Occipital lobe (tissue), 1 donor: ENCODE data around the gene SLC26A11. TPM values are rescaled to one million over a fixed set of nuclear protein-coding genes. Genes with fewer than 3 reads are reported as not detected.

Experiments
- total RNA-seq: library from RNA; depleted of rRNA; stranded (reverse); fragments of >200 nt; gene quantifications from one replicate; pipeline ENCODE4 v1.2.3, GENCODE V29; 2014

The SLC26A11 gene
- total RNA-seq, 1 donor from 2014 or later: 4.8 TPM

Other genes with a start within 250 kb of the SLC26A11 start
- 35.4 TPM for gene TBC1D16, start 184.6 kb upstream of the SLC26A11 start, total RNA-seq
- gene CCDC40, start 183.8 kb upstream of the SLC26A11 start, total RNA-seq: 5.0 TPM
- gene GAA, start 118.8 kb upstream of the SLC26A11 start, total RNA-seq: 14.3 TPM
- gene EIF4A3, start 73.3 kb upstream of the SLC26A11 start, total RNA-seq: 64.4 TPM
- gene CARD14, start 50.4 kb upstream of the SLC26A11 start, total RNA-seq: 0.31 TPM
- 1.9 TPM for gene SGSH, start 94 bp upstream of the SLC26A11 start, total RNA-seq
- 17.5 TPM for gene RNF213, start 40.4 kb downstream of the SLC26A11 start, total RNA-seq
- gene ENDOV, start 194.7 kb downstream of the SLC26A11 start, total RNA-seq: 11.5 TPM